Measurements from ENCODE around the gene URAD.

URAD gene

GRCh38 chr13:27997904-27998522 lies 9.5 kb upstream of the URAD start:
- DNase-seq = no peak

DNA sequence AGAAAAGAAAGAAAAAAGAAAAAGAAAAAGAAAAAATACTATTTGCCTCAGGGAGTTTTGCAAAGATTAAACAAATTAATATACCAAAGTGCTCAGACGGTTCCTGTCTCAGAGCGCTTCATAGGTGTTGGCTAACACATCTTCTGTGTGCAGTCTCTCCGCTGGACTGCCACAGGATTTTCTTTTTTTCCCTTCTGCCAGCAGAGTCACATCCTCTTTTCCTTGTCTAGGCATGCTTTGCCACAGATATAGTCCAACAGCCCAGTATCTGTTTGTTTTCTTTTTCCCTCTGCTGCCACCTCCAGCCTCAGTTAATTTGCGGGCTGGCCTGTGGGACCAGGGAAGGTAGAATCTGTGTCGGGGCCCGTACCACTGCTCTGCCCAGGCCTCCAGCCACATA lies 3.4 kb upstream of the URAD start:
- no peak for DNase-seq

GRCh38 chr13:27985600-27985999 lies 2.9 kb downstream of the URAD start:
- DNase-seq = no peak

GRCh38 chr13:27982361-27982760 lies 6.1 kb downstream of the URAD start:
- no peak for DNase-seq

DNA sequence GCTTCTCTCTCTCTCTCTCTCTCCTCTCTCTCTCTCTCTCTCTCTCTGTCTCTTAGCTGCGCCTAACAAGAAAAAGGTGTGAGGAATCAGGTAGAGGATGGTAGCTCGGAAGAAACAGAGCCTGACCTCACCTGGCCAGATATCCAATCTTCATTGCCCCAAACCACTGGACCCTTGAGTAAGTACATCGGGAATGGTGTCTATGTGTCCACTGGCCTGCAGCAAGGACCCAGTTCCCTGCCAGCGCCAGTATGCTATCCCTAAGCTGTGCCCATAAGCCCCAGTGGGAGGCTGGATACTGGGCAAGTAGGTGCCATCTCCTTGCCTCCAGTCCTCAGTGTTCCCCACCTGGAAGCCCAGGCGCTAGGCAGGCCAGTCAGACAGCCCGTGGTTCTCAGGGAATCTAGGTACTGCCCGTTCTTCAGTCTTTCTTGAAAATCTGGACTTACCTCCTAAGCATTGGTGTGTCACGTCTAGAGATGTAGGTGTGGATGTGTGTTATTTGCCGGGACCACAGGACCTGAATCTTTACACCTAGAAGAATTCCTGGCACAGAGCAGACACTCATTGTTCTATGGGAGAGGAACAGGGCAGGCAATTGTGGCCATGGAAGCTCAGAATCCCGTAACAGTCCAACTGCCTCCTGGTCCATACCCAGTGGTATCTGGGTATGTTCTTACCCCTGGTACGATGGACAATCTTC lies 7.3 kb downstream of the URAD start:
- DNase-seq = no peak

- no peak for DNase-seq
These were observed 8.1 kb downstream of the URAD start for GRCh38 chr13:27980280-27980998.

GRCh38 chr13:27979765-27980279 lies 8.7 kb downstream of the URAD start:
- no peak for DNase-seq

DNA sequence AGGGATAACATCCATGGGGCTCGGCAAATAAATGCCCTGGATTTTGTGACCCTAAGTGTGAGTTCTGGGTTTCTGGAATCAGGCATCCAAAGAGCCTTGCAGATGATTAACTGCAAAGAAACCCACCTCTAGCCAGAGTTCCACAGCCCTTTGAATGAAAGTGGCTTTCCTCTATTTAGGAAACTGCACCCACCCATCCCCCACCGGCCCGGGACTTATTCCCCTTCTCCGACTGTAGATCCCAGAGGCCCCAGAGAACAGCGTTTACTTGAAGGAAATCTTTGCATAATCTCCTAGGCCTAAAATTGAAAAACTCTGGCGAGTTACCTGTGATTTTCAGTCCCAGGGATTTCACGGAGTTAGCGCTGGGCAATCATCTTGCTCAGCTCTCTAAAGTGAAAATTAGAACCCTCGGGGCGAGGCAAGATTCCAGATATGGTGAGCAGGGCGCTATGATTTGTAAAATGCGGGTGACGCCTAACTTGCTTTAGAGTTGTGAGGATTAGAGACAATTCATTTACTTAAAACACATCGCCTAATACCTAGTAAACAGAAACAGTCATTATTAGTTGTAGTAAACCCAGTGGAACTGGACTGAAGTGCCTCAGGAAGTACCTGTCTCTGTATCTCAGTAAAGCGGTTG lies 9.4 kb downstream of the URAD start:
- DNase-seq = no peak

DNA sequence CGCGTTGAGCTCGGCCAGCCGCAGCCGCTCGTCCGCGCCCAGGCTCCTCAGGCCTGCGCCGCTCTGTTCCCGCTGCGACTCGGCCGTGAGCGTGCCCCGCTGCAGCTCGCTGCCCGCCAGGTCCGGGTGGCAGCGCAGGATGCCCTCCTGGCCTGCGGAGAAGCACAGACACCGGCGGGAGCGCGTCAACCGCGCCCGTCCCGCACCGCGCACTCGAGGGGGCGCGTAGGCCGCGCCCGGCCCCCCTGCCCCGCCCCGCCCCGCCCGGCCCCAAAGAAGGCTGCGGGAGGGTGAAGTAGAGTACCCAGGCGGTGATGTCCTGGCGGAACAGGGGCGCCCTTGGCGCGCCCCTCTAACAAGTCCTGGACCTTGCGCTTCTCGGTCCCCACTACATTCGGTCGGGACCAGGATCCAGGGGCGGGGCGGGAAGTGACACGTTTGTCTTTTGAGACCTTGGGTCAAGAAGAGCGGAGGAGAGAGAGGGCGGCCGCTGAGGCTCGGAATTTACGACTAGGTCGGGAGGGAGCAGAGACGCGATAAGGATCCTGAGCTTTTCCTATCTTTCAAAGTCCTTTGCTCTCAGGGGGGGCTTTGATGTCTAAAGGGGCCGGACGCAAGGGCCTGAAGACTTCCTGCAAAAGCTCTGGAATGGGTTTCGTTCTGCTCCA lies 10.1 kb downstream of the URAD start:
- no peak for DNase-seq

GRCh38 chr13:27977476-27978300 lies 10.8 kb downstream of the URAD start:
- no peak for DNase-seq

DNA sequence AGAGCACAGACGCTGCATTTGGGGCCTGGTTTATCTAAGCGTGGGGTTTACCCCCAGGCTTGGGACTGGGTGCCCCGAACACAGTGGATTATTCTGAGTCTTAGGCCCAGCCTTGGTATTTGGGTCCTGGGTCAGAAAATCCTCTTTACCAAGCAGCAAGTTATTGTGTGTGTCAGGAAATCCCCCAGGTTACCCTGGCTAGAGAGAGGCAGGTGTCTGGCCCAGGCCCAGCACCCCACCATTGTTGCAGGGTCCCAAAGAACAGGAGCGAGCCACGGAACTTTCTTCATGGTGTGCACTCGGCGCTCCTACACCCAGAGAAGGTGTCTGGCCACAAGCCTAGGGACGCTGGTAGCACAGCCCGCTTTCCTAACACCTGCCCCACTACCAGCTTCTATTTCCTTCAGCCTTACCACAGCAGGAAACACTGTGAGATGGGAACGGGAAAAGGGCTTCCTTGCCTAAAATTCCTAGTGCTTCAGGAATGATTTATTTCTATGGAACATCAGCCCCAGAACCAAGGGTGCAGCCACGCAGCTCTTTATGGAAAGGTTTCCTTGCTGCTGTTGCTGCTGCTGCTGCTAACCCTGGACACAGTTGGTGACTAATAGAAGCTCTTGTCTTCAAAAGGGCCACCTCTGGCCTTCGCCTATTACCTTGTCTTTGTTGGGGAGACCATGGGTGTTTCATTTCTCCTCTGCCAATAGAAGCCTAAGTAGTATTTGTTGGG lies 12.0 kb downstream of the URAD start:
- no peak for DNase-seq

DNA sequence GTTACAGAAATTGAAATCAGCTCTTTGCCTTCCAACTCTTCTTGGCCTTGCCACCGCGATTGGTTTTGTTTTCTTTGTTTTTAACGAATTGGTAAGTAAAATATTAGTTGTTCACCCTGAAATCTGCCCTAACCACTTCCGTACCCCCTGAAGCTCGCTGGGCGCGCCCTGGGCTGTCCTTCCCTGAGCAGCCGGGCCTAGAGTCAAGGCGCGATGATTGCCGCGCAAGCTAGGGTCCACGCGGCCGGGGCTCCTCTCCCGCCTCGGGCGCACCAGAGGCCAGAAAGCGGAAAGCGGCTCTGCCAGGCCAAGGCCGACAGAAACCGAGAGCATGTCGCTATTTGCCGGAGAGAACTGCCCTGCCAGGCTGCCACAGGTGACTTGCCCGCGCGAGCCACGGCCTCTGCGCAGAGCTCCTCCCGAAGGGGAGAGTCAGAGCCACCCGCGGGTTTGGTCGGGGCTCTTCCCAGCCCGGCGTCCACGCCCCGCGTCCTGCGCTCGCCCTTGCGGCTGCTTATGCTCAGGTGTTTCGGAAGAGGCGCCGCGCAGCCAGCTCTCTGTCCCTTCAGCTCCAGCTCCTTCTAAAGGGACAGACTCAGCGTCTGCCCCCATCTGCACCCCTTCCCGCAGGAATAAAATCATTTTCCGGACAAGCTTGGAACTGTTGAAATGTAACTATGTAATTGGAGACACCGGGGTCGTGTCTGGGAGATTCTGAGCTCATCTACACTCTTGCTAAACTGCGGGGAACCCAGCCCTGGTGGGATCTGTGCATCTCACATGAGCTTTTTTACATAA lies 12.7 kb downstream of the URAD start:
- DNase-seq = no peak

GRCh38 chr13:27973961-27974662 lies 14.4 kb downstream of the URAD start:
- no peak for DNase-seq

DNA sequence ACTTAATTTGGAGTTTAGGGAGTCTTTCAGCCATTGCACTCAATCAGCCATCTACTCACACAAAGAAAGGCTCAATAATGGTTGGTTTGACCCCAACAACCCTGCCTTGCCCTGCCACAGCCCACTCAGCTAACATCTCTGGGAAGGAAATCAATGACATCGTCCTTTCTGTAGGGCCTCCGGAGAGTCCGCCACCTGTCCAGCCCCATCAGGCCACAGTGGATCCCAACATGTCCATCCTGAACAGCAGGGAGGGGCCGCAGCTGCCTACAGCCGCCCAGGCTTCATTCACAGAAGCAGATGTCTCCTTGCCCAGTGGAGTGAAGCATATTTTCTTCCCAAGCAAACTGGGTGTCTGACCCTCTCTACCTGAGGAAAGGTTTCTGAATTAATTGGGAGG lies 15.2 kb downstream of the URAD start:
- DNase-seq = no peak

DNA sequence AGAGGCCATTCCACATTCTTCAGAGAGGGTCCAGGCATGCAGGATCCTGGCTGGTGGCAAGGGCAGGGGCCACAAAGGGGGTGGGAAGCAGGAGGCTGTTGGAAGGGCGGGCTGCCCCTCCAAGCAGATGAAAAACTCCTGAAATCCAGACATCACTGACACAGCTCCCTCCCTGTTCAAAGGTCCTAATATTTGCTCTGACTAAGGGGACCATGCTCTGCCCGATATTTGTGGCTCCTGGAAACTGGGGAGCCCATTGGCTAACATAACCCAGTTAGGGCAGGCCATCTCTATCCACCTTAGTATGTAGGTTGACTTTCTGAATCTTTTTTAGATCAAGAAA lies 16.0 kb downstream of the URAD start:
- DNase-seq = no peak

GRCh38 chr13:27971776-27972477 lies 16.6 kb downstream of the URAD start:
- DNase-seq = no peak

GRCh38 chr13:27971236-27971645 lies 17.3 kb downstream of the URAD start:
- no peak for DNase-seq

DNA sequence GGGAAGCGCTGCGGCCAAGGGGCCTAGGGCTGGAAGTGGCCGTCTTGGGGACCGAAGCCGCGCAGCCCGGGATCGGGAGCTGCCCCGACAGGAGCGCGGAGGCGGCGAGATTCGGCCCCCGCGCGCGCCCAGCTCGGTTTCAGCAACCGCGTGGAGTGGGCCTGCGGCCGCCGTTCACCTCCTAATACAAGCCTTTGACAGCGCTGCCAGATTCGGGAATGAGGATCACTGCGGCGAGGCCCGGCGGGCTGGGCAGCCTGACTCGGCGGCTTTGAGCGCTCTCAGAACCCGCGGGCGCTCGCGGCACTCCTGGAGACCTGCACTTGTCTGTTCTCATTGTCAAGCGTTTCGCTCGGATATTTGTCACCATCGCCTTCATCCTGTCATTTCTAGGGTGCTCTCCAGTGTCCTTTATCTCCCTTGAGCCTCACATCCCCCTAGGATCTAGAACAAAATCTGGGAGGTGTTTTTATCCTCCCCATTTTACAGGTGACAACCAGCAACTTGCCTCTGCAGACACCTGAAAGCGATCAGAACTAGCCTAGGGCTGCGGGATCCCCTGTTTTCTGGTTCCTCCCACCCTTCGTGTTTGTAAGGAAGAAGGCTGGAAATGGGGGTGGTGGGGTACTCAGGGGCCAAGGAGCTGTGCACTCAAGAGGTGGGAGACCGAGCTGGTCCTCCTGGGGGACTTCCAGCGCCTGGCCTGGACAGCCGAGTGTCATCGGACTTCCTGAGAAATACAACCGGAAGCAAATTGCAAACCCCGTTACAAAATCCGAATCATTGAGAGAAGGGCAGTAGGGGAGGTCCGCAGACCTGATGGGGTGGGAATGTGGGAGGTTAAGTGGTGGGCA lies 17.9 kb downstream of the URAD start:
- DNase-seq = no peak

Data from NCI-H1105 treated with DMSO at 0.1 percent for 48 hours (cell line).